Prostate gland (tissue), 2 donors: ENCODE results near the gene CX3CL1.

Experiments
- CTCF ChIP-seq, 4 experiments: fragments of 200-600 bp in 2 of 4; fragments of 450-650 bp in 2 of 4; sonication (generic) in 2 of 4; IDR thresholded peaks; 1 replicate in 3 of 4; 2 replicates in 1 of 4; pipeline ENCODE4 v1.5.1; 2016 to 2019; ENCODE audit warnings: antibody characterized with exemption in 4 of 4, mild to moderate bottlenecking in 2 of 4, moderate library complexity in 2 of 4
- POLR2A ChIP-seq: fragments of 450-650 bp; IDR thresholded peaks from one replicate; pipeline ENCODE4 v1.6.1; 2016; ENCODE audit warnings: antibody characterized with exemption, mild to moderate bottlenecking

- TF ChIP-seq CTCF (IDR thresholded peaks at IDR 0.05) (no peak), POLR2A (no peak)
These were observed 24.4 kb upstream of the CX3CL1 start for GRCh38 chr16:57347858-57348257.
